GM19455 (cell line): ENCODE measurements around the gene CHCHD6.

ENCODE experiments used
- ATAC-seq: cut with Tn5 transposase; IDR thresholded peaks from one replicate; pipeline ENCODE4 v1.9.1; 2021; ENCODE audit not compliant: unreplicated experiment

CHCHD6 gene

GRCh38 chr3:126988451-126989021, 284.5 kb downstream of the CHCHD6 start:
- ATAC-seq = no peak

GRCh38 chr3:126989316-126990023, 285.4 kb downstream of the CHCHD6 start:
- ATAC-seq = no peak

GRCh38 chr3:126990024-126990700, 286.1 kb downstream of the CHCHD6 start:
- ATAC-seq = no peak

- ATAC-seq = no peak
These were observed 286.9 kb downstream of the CHCHD6 start for GRCh38 chr3:126990890-126991289.

- no peak for ATAC-seq
These were observed 287.5 kb downstream of the CHCHD6 start for GRCh38 chr3:126991366-126992200.

GRCh38 chr3:126992216-126992615, 288.2 kb downstream of the CHCHD6 start:
- ATAC-seq = no peak

- no peak for ATAC-seq
These were observed 288.7 kb downstream of the CHCHD6 start for GRCh38 chr3:126992776-126993175.

GRCh38 chr3:126993436-126993835, 289.4 kb downstream of the CHCHD6 start:
- no peak for ATAC-seq

GRCh38 chr3:126994661-126995245, 290.7 kb downstream of the CHCHD6 start:
- no peak for ATAC-seq

GRCh38 chr3:126995254-126995780, 291.3 kb downstream of the CHCHD6 start:
- no peak for ATAC-seq

- no peak for ATAC-seq
These were observed 292.0 kb downstream of the CHCHD6 start for GRCh38 chr3:126995926-126996512.

GRCh38 chr3:126996905-126997304, 292.9 kb downstream of the CHCHD6 start:
- ATAC-seq = no peak

- ATAC-seq = no peak
These were observed 293.5 kb downstream of the CHCHD6 start for GRCh38 chr3:126997455-126998038.

GRCh38 chr3:126998320-126998719, 294.3 kb downstream of the CHCHD6 start:
- no peak for ATAC-seq

- ATAC-seq = no peak
These were observed 294.7 kb downstream of the CHCHD6 start for GRCh38 chr3:126998728-126999127.

GRCh38 chr3:126999383-126999782, 295.3 kb downstream of the CHCHD6 start:
- ATAC-seq = no peak

- ATAC-seq = no peak
These were observed 296.1 kb downstream of the CHCHD6 start for GRCh38 chr3:127000119-127000518.

- no peak for ATAC-seq
These were observed 296.7 kb downstream of the CHCHD6 start for GRCh38 chr3:127000761-127001160.

GRCh38 chr3:127001486-127002194, 297.6 kb downstream of the CHCHD6 start:
- no peak for ATAC-seq
